Measurements from ENCODE around the gene ZKSCAN1. TPM values are rescaled to one million over a fixed set of nuclear protein-coding genes. Genes with fewer than 3 reads are reported as not detected.
"Not testable (repeated sequence)": the region's sequence is repeated elsewhere in the genome, so short reads cannot be mapped to it uniquely, and the experiment has no call there.

The ZKSCAN1 gene
- polyA plus RNA-seq, 3 donors, result 10.4 to 24.3 (median 10.7) TPM

GRCh38 chr7:99971242-99971641 lies 44.2 kb upstream of the ZKSCAN1 start:
- H3K36me3 ChIP-seq (replicated peaks in 1 of 2; ENCODE audit: control insufficient read depth in 1 of 2, insufficient read depth in 2 of 2, low read length in 2 of 2), result no peaks in the 10 kb centered on the region
- H3K9ac ChIP-seq (ENCODE audit: insufficient read depth, low read length, poor library complexity, severe bottlenecking), result no peak overlapping the region
- intact Hi-C loops (cut with micrococcal nuclease), result no loop called here
- Mint-ChIP-seq H3K27ac (no peak overlapping the region), H3K36me3 (no peaks in the 10 kb centered on the region), H3K4me1 (no peaks in the 10 kb centered on the region), H3K9me3 (peaks cover 0 to 6% (median 0%) of the 10 kb centered on the region in 7 donors), H3K4me3 (no peak overlapping the region), H3K27me3 (ENCODE audit: low read depth in 3 of 3) (peaks cover 9 to 35% (median 9%) of the 10 kb centered on the region in 3 donors)
- no peak overlapping the region for H2AFZ ChIP-seq (ENCODE audit: insufficient read depth, low read depth, low read length, poor library complexity, severe bottlenecking)
- H3K4me3 ChIP-seq (replicated peaks in 1 of 3; ENCODE audit: low read depth in 2 of 3, low read length in 3 of 3), result no peak overlapping the region
- H3K27me3 ChIP-seq (ENCODE audit: control insufficient read depth in 2 of 2, insufficient read depth in 2 of 2, low read length in 2 of 2), result no peaks in the 10 kb centered on the region
- TF ChIP-seq CTCF (IDR thresholded peaks at IDR 0.05), result no peak
- no peaks in the 10 kb centered on the region for H4K20me1 ChIP-seq (ENCODE audit: insufficient read depth, low read length)
- no peaks in the 10 kb centered on the region for H3K4me1 ChIP-seq (ENCODE audit: control insufficient read depth in 1 of 2, insufficient read depth in 2 of 2, low read length in 2 of 2)
- 67% methylated on average over 2 of the region's 4 CpGs for WGBS (ENCODE audit: insufficient coverage)
- DNase-seq, result no peak
- H3K9me3 ChIP-seq (replicated peaks in 1 of 2; ENCODE audit: control insufficient read depth in 1 of 2, insufficient read depth in 1 of 2, low read length in 2 of 2), result no peaks in the 10 kb centered on the region
- H3K27ac ChIP-seq (ENCODE audit: low read depth in 1 of 2, low read length in 2 of 2), result no peak overlapping the region
- no peaks in the 10 kb centered on the region for H3K79me2 ChIP-seq (ENCODE audit: insufficient read depth, low read length)
- H3K4me2 ChIP-seq (replicated peaks; ENCODE audit: extremely low read depth, low read length, poor library complexity, severe bottlenecking), result no peak overlapping the region

DNA sequence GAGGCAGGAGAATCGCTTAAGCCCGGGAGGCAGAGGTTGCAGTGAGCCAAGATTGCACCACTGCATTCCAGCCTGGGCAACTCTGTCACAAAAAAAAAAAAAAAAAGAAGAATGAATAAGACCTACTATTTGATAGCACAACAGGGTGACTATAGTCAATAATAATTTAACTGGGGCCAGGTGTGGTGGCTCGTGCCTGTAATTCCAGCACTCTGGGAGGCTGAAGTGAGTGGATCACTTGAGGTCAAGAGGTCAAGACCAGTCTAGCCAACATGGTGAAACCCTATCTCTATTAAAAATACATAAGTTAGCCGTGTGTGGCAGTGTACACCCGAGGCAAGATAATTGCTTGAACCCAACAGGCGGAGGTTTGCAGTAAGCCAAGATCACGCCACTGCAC lies 41.6 kb upstream of the ZKSCAN1 start:
- H3K27ac Mint-ChIP-seq; H3K27ac ChIP-seq (ENCODE audit: low read depth in 1 of 2, low read length in 2 of 2); H3K27me3 ChIP-seq (ENCODE audit: control insufficient read depth in 2 of 2, insufficient read depth in 2 of 2, low read length in 2 of 2); H3K4me1 ChIP-seq (ENCODE audit: control insufficient read depth in 1 of 2, insufficient read depth in 2 of 2, low read length in 2 of 2); H3K4me2 ChIP-seq (replicated peaks; ENCODE audit: extremely low read depth, low read length, poor library complexity, severe bottlenecking); H3K36me3 ChIP-seq (replicated peaks in 1 of 2; ENCODE audit: control insufficient read depth in 1 of 2, insufficient read depth in 2 of 2, low read length in 2 of 2); DNase-seq; H3K4me3 Mint-ChIP-seq; H3K4me3 ChIP-seq (replicated peaks in 1 of 3; ENCODE audit: low read depth in 2 of 3, low read length in 3 of 3); H3K9me3 Mint-ChIP-seq; H3K79me2 ChIP-seq (ENCODE audit: insufficient read depth, low read length); H3K36me3 Mint-ChIP-seq; intact Hi-C loops (cut with micrococcal nuclease); H3K9me3 ChIP-seq (replicated peaks in 1 of 2; ENCODE audit: control insufficient read depth in 1 of 2, insufficient read depth in 1 of 2, low read length in 2 of 2); H3K9ac ChIP-seq (ENCODE audit: insufficient read depth, low read length, poor library complexity, severe bottlenecking); H3K4me1 Mint-ChIP-seq; H4K20me1 ChIP-seq (ENCODE audit: insufficient read depth, low read length); H2AFZ ChIP-seq (ENCODE audit: insufficient read depth, low read depth, low read length, poor library complexity, severe bottlenecking): not testable (repeated sequence)
- 94% methylated on average over 3 of the region's 7 CpGs for WGBS (ENCODE audit: insufficient coverage)
- peaks cover 9 to 25% (median 19%) of the 10 kb centered on the region in 3 donors for H3K27me3 Mint-ChIP-seq (ENCODE audit: low read depth in 3 of 3)
